ENCODE results near the gene PRXL2C.
"Not testable (repeated sequence)": the region's sequence is repeated elsewhere in the genome, so short reads cannot be mapped to it uniquely, and the experiment has no call there.

The PRXL2C gene

DNA sequence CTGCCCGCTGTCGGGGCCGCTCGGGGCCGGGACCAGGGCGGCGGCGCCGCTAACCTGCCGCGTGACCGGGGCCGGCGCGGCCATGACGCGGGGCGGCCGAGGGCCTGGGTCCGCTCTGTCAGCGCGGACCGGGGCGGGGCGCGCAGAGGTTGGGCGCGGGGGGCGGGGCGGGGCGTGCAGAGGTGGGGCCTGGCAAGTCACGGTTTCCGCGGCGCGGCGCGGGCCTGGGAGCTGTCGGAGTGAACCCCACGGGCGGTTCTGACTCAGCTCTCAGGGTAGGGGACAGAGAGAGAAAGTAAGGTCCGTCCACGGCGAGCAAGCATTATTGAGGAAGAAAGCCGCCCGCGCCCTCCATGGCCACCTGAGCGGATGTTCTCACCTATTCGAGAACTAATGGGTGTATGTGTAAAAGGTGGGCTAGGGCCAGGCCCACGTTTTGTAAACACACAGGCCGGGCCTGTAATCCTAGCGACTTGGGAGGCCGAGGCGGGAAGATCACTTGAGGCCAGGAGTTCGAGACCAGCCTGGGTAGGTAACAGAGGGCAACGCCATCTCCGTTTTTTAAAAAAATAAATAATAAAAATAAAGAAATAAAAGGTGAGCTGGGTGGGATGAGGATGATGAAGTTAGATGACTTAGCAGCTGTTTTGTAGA lies at the start of gene PRXL2C:
PRXL2C (minus strand) TSS at position 120 of the 654 bp plus-strand sequence; CDS start at position 84, 36 bp downstream.
- peak; percentile 73 to 80 for DNase-seq (ENCODE audit: low read depth in 2 of 2)

DNA sequence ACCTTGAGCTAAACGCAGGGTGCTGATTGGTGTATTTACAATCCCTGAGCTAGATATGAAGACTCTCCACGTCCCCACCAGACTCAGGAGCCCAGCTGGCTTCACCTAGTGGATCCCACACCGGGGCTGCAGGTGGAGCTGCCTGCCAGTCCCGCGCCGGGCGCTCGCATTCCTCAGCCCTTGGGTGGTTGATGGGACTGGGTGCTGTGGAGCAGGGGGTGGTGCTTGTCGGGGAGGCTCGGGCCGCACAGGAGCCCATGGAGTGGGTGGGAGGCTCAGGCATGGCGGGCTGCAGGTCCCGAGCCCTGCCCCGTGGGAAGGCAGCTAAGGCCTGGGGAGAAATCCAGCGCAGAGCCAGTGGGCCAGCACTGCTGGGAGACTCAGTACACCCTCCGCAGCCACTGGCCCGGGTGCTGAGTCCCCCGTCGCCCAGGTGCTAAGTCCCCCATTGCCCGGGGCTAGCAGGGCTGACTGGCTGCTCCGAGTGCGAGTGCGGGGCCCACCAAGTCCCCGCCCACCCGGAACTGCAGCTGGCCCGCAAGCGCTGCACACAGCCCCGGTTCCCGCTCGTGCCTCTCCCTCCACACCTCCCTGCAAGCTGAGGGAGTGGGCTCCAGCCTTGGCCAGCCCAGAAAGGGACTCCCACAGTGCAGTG lies 45.7 kb upstream of the PRXL2C start:
- DNase-seq (ENCODE audit: low read depth in 2 of 2): not testable (repeated sequence)

GRCh38 chr9:96691326-96691725 lies 36.2 kb upstream of the PRXL2C start:
- no peak for DNase-seq (ENCODE audit: low read depth in 2 of 2)

GRCh38 chr9:96688745-96689464 lies 33.8 kb upstream of the PRXL2C start:
- no peak for DNase-seq (ENCODE audit: low read depth in 2 of 2)

- no peak for DNase-seq (ENCODE audit: low read depth in 2 of 2)
These were observed 33.1 kb upstream of the PRXL2C start for GRCh38 chr9:96688187-96688586.

- peak; percentile 40 to 51 for DNase-seq (ENCODE audit: low read depth in 2 of 2)
These were observed 31.7 kb upstream of the PRXL2C start for GRCh38 chr9:96686638-96687335.

GRCh38 chr9:96680812-96681499 lies 25.8 kb upstream of the PRXL2C start:
- no peak for DNase-seq (ENCODE audit: low read depth in 2 of 2)

GRCh38 chr9:96674906-96675538 lies 19.9 kb upstream of the PRXL2C start:
- DNase-seq (ENCODE audit: low read depth in 2 of 2): no peak

DNA sequence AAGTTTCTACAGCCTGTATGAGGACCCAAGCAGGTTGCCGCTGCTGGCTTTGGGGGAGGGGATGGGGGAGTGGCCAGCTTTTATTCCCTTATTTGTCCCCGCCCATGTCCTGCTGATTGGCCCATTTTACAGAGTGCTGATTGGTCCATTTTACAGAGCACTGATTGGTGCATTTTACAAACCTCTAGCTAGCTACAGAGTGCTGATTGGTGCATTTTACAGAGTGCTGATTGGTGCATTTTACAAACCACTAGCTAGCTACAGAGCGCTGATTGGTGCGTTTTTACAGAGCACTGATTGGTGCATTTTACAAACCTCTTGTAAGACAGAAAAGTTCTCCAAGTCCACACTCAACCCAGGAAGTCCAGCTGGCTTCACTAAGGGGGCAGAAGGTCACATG lies 18.7 kb upstream of the PRXL2C start:
- not testable (repeated sequence) for DNase-seq (ENCODE audit: low read depth in 2 of 2)

- no peak for DNase-seq (ENCODE audit: low read depth in 2 of 2)
These were observed 13.9 kb upstream of the PRXL2C start for GRCh38 chr9:96668868-96669534.

DNA sequence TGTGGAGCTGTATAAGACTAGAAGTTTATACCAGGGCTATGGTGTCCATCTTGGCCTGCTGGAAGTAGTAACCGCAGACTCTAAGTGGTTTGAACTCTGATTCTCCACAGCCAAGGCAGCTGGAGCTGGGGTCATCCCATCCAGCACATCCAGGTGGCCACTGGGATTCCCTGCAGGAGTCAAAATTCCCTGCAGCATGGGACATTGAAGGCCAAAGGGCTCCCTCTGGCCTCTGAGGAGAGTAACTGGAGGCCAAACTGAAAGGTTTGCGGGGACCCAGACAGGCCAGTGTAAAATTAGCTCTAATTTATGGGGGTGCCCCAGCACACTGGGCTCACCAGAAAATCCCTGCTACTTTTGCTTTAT lies 12.2 kb upstream of the PRXL2C start:
- no peak for DNase-seq (ENCODE audit: low read depth in 2 of 2)

DNA sequence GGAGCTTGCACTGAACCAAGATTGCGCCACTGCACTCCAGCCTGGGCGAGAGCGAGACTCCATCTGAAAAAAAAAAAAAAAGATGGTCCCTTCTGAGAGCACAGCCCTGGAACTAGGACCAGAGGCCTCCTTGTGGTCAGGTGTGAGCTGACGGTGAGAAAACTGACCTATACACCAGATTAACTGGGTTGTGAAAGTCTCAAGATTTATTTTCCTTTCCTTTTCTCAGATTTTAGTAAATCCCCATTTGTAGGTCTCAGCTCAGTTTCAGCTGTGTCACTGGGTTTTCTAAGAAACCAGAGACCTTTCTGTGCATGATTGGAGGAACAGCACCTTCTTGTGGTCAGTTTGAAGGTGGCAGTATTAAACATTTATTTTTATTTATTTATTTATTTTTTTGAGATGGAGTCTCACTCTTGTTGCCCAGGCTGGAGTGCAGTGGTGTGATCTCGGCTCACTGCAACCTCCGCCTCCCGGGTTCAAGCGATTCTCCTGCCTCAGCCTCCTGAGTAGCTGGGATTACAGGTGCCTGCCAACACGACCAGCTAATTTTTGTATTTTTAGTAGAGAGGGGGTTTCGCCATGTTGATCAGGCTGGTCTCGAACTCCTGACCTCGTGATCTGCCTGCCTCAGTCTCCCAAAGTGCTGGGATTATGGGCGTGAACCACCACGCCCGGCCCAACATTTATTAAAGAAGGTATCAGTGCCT lies 11.7 kb upstream of the PRXL2C start:
- DNase-seq (ENCODE audit: low read depth in 2 of 2): not testable (repeated sequence)

DNA sequence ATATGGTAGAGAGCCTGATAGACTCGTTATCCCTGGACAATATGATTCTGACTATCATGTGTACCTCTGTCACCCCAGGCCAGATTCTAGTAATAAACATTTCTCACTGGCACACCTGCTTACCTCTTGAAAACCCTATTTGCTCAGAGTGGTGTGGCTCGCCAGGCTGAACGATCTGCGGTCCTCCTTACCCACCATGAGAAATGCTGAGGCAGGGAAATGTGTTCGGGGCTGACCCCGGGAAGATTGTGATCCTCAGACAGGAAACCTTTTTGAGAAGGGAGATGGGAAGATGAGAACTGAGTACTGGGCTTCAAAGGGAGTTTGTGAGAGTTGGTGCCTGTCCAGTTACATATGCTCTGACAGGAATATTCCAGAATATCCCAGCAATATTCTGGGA lies 10.7 kb upstream of the PRXL2C start:
- DNase-seq (ENCODE audit: low read depth in 2 of 2): no peak

GRCh38 chr9:96663506-96664120 lies 8.5 kb upstream of the PRXL2C start:
- DNase-seq (ENCODE audit: low read depth in 2 of 2): no peak

- DNase-seq (ENCODE audit: low read depth in 2 of 2): no peak
These were observed 6.6 kb upstream of the PRXL2C start for GRCh38 chr9:96661711-96662110.

DNA sequence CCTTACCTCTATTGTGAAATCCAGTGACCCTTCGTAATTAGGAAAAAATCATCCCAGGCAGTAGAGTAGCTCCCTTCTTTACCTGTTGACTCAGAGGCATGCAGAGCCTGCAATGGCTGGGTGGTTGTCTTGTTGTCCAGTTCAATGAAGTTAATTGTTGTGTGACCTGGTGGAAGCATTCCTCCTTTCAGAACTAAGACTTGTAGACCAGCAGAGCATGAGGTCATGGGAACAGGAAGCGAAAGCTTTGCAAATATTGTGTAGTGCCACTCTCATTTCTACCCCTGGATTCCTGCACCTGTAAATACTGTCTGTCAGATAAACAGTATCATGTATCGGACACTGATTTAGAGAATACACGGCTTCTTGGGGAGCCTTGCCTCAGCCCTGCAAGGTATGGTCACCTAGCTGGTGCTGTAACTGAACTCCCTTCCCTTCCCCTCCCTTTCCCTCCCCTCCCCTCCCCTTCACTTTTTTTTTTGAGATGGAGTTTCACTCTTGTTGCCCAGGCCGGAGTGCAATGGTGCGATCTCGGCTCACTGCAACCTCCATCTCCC lies 5.7 kb upstream of the PRXL2C start:
- DNase-seq (ENCODE audit: low read depth in 2 of 2): no peak

DNA sequence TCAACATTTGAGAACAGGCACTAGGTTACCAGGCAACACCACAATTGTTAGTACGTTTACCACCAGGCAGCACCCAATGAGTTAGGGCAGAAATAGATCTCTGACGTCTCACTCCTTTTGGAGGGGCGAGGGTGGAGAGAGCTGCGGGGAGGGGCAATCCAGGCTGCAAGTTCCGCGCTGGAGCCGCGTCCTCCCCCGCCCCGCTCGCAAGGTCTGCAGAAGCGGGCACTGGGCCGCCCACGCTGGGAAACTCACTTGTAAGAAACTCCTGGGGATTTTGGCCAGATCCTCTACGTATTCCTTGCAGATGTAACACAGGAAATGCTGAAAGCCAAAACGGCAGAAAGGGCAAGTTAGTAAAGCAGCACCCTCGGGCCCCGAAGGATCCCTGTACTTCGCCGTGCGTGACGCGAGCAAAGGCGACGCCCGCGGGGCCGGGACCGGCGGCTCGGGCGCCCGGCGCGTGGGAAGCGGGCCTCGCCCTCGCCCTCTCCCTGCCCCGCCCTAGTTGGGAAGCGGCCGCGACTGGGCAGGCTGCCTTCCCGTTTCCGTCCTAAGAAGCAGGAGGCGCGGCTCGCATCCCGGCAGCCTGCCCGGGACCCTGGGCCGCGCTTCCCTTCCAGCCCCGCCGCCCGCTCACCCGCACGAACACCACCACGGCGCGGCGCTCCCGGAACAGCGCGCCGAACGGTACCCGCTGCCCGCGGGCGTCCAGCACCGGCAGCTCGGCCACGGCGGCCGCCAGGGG lies 493 bp downstream of the PRXL2C start:
- peak; percentile 41 to 60 for DNase-seq (ENCODE audit: low read depth in 2 of 2)

DNA sequence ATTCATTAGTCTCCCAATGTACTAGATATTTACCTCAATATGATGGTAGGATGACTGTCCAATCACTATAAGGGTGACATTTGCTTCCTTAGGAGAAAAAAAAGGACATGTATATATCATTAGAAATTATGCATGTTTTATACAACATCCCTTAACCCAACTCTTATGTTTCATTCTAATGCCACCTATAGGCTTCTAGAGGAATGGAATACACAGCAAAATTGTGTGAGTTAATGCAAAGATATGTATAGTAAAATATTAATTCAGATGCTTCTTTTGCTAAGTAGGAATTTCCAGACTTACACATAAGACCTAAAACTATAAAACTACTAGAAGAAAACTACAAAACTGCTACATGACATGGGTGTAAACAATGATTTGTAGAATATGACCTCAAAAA lies 3.5 kb downstream of the PRXL2C start:
- no peak for DNase-seq (ENCODE audit: low read depth in 2 of 2)
